Omental fat pad (tissue), 4 donors: ENCODE measurements around the gene ZNRF2. TPM values are rescaled to one million over a fixed set of nuclear protein-coding genes. Genes with fewer than 3 reads are reported as not detected.
A peak's percentile ranks its signal among the peaks of the same experiment; 100 is the strongest.

Experiments used
- ATAC-seq: fragments of 150-250 bp; one replicate; pipeline ENCODE4 v1.9.1; 2016; ENCODE audit warnings: mild to moderate bottlenecking, moderate library complexity; ENCODE audit not compliant: low FRiP score
- DNase-seq: peaks from one replicate; pipeline ENCODE4 v3.0.0-alpha.2; 2019; ENCODE audit warnings: low spot score
- total RNA-seq, 4 donors: library from RNA; depleted of rRNA; stranded (reverse); fragments of >200 nt; gene quantifications; one replicate each; pipeline ENCODE4 v1.1.0, GENCODE V29; 2016
- TF ChIP-seq, protein P1 (sequence below), 3 donors: fragments of 450-650 bp; IDR thresholded peaks; one replicate each; pipeline ENCODE4 v1.5.1; 2016 to 2017; ENCODE audit warnings: antibody characterized with exemption in 3 of 3, mild to moderate bottlenecking in 3 of 3, moderate library complexity in 2 of 3

The ZNRF2 gene
- total RNA-seq, 4 donors from 2014 or later: 14.9 to 23.3 (median 18.6) TPM

DNA sequence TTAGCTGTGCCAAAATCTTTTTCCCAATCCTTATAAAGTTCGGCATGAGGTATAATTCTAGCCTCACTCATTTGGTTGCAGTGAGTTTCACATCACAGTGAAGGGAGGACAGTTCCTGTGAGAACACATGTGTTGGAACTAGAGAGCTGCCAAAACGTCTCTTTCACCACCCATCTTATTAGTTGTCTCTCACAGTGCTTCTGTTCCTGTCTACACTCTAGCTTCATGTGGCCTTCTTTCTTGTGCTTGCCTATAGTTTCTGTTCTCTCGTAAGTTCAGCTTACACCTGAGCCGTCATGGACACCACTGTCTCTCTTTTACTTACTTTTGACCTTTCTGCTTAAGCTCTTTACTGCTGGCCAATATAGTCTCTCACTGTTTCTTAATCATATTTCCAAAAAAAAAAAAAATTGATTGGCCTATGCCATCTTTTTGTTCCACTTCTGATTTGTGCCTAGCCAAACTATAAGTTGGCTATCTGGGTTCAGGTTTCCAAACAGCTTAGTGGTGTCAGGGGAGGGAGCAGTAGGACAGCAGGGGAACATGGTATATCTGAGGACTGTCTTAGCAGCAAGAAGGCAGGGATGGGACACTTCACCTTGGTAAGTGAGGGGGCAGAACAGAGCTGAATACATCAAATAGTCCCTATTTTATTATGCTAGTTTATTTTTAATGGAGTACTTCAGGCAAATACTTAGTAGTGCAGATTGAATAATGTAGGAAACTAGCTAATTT lies 38.0 kb downstream of the ZNRF2 start:
- no peak for DNase-seq
- TF ChIP-seq, protein P1, sequence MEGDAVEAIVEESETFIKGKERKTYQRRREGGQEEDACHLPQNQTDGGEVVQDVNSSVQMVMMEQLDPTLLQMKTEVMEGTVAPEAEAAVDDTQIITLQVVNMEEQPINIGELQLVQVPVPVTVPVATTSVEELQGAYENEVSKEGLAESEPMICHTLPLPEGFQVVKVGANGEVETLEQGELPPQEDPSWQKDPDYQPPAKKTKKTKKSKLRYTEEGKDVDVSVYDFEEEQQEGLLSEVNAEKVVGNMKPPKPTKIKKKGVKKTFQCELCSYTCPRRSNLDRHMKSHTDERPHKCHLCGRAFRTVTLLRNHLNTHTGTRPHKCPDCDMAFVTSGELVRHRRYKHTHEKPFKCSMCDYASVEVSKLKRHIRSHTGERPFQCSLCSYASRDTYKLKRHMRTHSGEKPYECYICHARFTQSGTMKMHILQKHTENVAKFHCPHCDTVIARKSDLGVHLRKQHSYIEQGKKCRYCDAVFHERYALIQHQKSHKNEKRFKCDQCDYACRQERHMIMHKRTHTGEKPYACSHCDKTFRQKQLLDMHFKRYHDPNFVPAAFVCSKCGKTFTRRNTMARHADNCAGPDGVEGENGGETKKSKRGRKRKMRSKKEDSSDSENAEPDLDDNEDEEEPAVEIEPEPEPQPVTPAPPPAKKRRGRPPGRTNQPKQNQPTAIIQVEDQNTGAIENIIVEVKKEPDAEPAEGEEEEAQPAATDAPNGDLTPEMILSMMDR (IDR thresholded peaks at IDR 0.05): no peak
- ATAC-seq: peak; percentile 64

GRCh38 chr7:30323006-30323355 lies 38.6 kb downstream of the ZNRF2 start:
- ATAC-seq (no peak), DNase-seq (no peak)
- TF ChIP-seq, protein P1 (IDR thresholded peaks at IDR 0.05): no peak

DNA sequence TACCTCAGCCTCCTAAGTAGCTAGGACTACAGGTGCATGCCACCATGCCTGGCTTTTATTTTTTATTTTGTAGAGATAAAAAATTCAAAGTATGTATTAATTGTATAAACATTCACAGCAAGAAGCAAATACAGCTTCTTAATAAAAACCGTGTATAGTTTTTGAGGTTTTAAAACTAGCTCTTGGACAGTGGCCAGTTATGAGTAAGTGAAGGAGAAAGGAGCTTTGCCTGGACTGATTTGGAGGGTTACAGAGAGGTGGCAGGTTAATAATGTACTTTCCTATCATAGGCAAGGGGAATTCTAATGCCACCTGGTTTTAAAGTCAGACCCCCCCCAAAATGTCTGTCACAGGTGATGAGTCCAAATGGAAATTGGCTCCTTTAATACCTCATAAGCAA lies 43.4 kb downstream of the ZNRF2 start:
- TF ChIP-seq, protein P1 (IDR thresholded peaks at IDR 0.05): no peak
- ATAC-seq (no peak), DNase-seq (no peak)

DNA sequence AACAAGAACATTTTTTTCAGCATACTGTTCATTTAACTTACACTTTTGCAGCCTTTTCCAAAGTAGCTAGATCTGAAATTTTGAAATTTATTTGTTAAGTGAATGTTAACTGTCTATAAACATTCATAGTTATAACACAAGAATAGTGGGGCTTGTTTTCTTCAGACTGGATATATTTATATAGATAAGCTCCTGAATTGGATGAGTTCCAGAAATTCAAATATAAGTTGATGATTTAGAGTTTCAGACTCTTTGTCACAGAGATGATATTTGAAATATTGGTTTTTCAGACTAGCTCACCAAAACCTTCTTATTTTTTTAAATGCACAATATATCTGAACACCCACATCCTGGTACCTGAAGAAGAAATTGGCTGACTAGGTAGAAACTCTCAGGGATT lies 44.0 kb downstream of the ZNRF2 start:
- no peak for ATAC-seq
- TF ChIP-seq, protein P1 (IDR thresholded peaks at IDR 0.05): no peak

GRCh38 chr7:30329716-30330115 lies 45.3 kb downstream of the ZNRF2 start:
- DNase-seq: no peak
- no peak for ATAC-seq

More for the DNA sequence above, 44.0 kb downstream of the ZNRF2 start:
- DNase-seq: no peak

DNA sequence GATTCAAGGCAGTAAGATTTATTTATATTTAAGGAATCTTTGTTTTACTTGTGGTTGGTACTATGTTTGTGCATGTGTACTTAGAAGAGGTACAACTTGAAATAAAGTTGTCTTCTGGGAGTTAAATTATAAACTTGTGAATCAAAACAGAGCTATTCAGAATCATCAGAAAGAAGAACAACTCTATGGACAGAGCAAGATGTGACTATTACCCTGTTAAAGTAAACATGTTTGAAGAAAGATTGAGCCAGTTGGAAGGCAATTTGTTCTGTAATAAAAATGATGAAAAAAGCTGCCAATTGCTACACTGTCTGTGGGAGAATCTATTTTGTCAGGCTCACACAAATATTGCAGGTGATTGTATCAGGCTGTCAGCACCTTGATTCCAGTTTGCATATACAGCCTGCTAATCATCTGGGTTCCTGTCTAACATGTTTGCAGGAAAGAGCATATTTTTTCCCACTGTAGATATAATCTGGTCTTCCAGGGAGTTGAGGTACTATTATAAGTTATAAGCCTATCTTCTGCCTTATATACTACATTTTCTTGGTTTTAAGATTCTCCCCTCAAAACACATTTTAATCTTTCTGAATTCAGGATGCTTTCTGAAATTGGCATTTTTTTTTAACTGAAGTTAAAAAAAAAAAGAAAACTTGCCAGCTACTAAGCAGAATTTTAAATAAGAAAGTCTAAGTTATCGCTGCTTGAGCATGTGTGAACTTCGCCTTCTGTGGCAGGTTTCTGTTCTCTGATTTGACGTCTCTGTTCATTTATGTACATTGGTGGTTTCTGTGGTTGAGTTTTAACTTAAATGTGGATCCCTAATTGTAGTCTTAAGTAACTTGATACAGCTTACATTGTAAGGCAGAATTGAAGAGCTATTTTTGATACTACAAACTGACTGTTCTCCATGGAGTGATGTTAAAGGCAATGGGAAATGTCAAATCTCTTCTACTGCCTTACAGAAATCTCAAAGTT lies 46.0 kb downstream of the ZNRF2 start:
- ATAC-seq: no peak
- DNase-seq: no peak
- TF ChIP-seq, protein P1 (IDR thresholded peaks at IDR 0.05): no peak

More at GRCh38 chr7:30329716-30330115, 45.3 kb downstream of the ZNRF2 start:
- TF ChIP-seq, protein P1 (IDR thresholded peaks at IDR 0.05): no peak
